DOHH2 (cell line): ENCODE results near the gene RORC.

Source experiments
- H3F3A ChIP-seq: fragments of 200-600 bp; sonication (generic), shearing (Covaris generic); 2 replicates; pipeline ENCODE4 v1.6.0; 2016; ENCODE audit warnings: antibody characterized with exemption, mild to moderate bottlenecking; ENCODE audit not compliant: control insufficient read depth, insufficient read depth
- H3K27ac ChIP-seq: fragments of 200-600 bp; sonication (generic); 2 replicates; pipeline ENCODE4 v1.5.1; 2014; ENCODE audit warnings: low read depth, mild to moderate bottlenecking, low read length, moderate library complexity
- H3K27me3 ChIP-seq: fragments of 200-600 bp; sonication (generic); 2 replicates; pipeline ENCODE4 v1.6.1; 2014; ENCODE audit warnings: mild to moderate bottlenecking, low read length, mixed read lengths; ENCODE audit not compliant: control insufficient read depth
- H3K36me3 ChIP-seq: fragments of 200-600 bp; sonication (generic); 2 replicates; pipeline ENCODE4 v1.6.1; 2014; ENCODE audit warnings: mild to moderate bottlenecking, low read length, moderate library complexity, mixed read lengths; ENCODE audit not compliant: control insufficient read depth
- H3K4me1 ChIP-seq: fragments of 200-600 bp; sonication (generic); 2 replicates; pipeline ENCODE4 v1.6.1; 2014; ENCODE audit warnings: mild to moderate bottlenecking, low read length, mixed read lengths; ENCODE audit not compliant: control insufficient read depth
- H3K4me2 ChIP-seq: fragments of 200-600 bp; sonication (generic); 2 replicates; pipeline ENCODE4 v1.6.0; 2014; ENCODE audit warnings: mild to moderate bottlenecking, low read length, moderate library complexity
- H3K4me3 ChIP-seq: fragments of 200-600 bp; sonication (generic); 2 replicates; pipeline ENCODE4 v1.5.1; 2014; ENCODE audit warnings: mild to moderate bottlenecking, low read length, mixed read lengths
- H3K79me2 ChIP-seq: fragments of 200-600 bp; sonication (generic); 2 replicates; pipeline ENCODE4 v1.6.1; 2014; ENCODE audit warnings: mild to moderate bottlenecking, low read length, mixed read lengths; ENCODE audit not compliant: control insufficient read depth
- H3K9me2 ChIP-seq: fragments of 200-600 bp; sonication (generic); replicated peaks from 2 replicates; pipeline ENCODE4 v1.6.1; 2014; ENCODE audit warnings: mild to moderate bottlenecking, low read length, mixed read lengths; ENCODE audit not compliant: control insufficient read depth
- H3K9me3 ChIP-seq: fragments of 200-600 bp; sonication (generic); 2 replicates; pipeline ENCODE4 v1.6.1; 2014; ENCODE audit warnings: antibody characterized with exemption, low read length, mixed read lengths; ENCODE audit not compliant: control insufficient read depth, insufficient read depth
- H4K20me1 ChIP-seq: fragments of 200-600 bp; sonication (generic); 2 replicates; pipeline ENCODE4 v1.6.0; 2014; ENCODE audit warnings: low read depth, mild to moderate bottlenecking, antibody characterized with exemption, low read length, moderate library complexity; ENCODE audit not compliant: control insufficient read depth, insufficient read depth
- EZH2phosphoT487 ChIP-seq: fragments of 200-600 bp; sonication (generic); IDR thresholded peaks from 2 replicates; pipeline ENCODE4 v1.6.1; 2017; ENCODE audit warnings: borderline replicate concordance, mild to moderate bottlenecking, antibody characterized with exemption, low read length, moderate library complexity, mixed read lengths
- TF ChIP-seq, protein P1 (sequence below): fragments of 200-600 bp; sonication (generic); IDR thresholded peaks from one replicate; pipeline ENCODE4 v1.5.1; 2014; ENCODE audit warnings: antibody characterized with exemption, mild to moderate bottlenecking, low read depth, low read length; ENCODE audit not compliant: poor library complexity, severe bottlenecking

RORC gene

DNA sequence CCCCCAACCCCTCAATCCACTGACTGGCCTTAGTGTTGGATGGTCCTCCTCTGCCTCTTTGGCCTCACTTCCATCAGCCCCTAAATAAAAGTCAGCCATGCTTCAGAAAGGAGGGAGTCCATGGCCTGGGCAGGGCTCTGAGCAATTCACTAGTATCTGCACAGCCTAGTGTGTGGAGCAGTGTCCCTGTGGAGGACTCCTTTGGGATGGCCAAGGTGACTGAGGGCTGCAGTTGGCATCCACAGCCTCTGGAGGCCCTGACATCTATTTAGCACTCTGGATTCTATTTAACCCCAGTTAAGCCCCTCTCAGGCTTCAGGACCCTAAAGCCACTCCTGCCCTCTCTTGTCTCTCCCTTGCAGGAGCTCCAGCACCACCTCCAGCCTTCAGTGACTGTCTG, 18.3 kb upstream of the RORC start:
- Histone ChIP-seq H3K4me3 (no peak overlapping the region), H3K79me2 (no peaks in the 10 kb centered on the region), H3K27me3 (peaks cover 19% of the 10 kb centered on the region), H3F3A (no peaks in the 10 kb centered on the region), H3K4me1 (no peaks in the 10 kb centered on the region), H3K36me3 (no peaks in the 10 kb centered on the region), H3K27ac (no peak overlapping the region), H3K4me2 (no peak overlapping the region), H3K9me3 (no peaks in the 10 kb centered on the region), H3K9me2 (no peaks in the 10 kb centered on the region), H4K20me1 (no peaks in the 10 kb centered on the region)
- TF ChIP-seq, protein P1, sequence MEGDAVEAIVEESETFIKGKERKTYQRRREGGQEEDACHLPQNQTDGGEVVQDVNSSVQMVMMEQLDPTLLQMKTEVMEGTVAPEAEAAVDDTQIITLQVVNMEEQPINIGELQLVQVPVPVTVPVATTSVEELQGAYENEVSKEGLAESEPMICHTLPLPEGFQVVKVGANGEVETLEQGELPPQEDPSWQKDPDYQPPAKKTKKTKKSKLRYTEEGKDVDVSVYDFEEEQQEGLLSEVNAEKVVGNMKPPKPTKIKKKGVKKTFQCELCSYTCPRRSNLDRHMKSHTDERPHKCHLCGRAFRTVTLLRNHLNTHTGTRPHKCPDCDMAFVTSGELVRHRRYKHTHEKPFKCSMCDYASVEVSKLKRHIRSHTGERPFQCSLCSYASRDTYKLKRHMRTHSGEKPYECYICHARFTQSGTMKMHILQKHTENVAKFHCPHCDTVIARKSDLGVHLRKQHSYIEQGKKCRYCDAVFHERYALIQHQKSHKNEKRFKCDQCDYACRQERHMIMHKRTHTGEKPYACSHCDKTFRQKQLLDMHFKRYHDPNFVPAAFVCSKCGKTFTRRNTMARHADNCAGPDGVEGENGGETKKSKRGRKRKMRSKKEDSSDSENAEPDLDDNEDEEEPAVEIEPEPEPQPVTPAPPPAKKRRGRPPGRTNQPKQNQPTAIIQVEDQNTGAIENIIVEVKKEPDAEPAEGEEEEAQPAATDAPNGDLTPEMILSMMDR = no peak
- TF ChIP-seq EZH2phosphoT487 = no peak

DNA sequence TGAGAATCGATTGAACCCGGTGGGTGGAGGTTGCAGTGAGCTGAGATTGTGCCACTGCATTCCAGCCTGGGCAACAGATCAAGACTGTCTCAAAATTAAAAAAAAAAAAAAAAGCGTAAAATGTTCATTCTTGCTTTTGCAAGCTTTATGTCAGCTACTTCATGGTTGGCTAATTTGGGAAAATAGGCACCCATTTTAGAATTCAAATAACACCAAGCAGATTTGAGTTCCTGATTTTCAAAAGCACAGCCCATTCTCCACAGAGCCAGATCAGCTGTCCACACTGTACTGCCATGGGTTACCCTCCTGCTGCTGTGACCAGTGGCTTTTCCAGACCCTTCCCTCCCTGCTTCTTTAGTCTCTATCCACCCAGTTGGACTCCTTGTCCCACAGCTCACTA, 17.5 kb upstream of the RORC start:
- H3K4me3 ChIP-seq = no peak overlapping the region
- H4K20me1 ChIP-seq = no peaks in the 10 kb centered on the region
- no peaks in the 10 kb centered on the region for H3K9me3 ChIP-seq
- peaks cover 19% of the 10 kb centered on the region for H3K27me3 ChIP-seq
- no peak overlapping the region for H3K4me2 ChIP-seq
- H3K79me2 ChIP-seq = no peaks in the 10 kb centered on the region
- H3F3A ChIP-seq = no peaks in the 10 kb centered on the region
- no peaks in the 10 kb centered on the region for H3K9me2 ChIP-seq
- no peak for TF ChIP-seq EZH2phosphoT487
- TF ChIP-seq, protein P1 = no peak
- H3K36me3 ChIP-seq = no peaks in the 10 kb centered on the region
- no peak overlapping the region for H3K27ac ChIP-seq
- peaks cover 6% of the 10 kb centered on the region for H3K4me1 ChIP-seq

DNA sequence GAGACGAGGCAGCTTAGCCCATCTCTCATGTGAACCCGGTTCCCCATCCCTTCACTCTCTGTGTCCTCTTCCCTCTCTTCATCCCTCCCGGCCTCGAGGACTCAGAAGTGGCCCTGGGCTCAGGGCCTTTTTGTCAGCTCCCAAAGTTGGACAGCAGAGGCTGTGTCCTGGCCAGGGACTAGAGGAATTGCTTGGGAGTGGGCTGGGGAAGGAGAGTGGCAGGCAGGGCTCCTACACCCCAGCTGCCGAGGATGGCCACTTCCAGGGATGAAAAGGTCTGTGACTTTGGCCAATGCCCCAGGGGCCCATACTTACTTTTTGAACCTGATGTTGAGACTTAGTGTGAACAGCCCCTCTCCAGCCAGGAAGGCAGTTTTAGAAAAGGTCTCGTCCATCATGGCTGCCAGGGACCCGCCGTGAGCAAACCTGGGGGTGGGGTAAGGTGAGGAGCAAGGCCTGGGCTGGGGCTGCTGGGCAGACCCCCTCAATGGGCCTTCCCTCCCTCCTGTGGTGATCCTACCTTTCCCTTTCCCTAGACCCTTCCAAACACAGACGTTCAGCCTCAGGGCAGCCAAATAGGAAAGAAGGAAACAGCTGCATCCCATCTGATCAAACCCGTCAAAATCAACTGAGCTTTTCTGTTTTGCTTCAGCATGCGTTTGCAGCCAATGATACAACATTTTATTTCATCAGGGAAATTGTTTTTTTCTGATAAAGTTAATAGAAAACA, 16.4 kb upstream of the RORC start:
- Histone ChIP-seq H3K4me3 (no peak overlapping the region), H3K27ac (no peak overlapping the region), H4K20me1 (no peaks in the 10 kb centered on the region), H3K9me3 (no peaks in the 10 kb centered on the region), H3K4me2 (no peak overlapping the region), H3K9me2 (no peaks in the 10 kb centered on the region), H3K4me1 (peaks cover 17% of the 10 kb centered on the region), H3K36me3 (no peaks in the 10 kb centered on the region), H3K27me3 (peaks cover 19% of the 10 kb centered on the region), H3K79me2 (no peaks in the 10 kb centered on the region), H3F3A (0 out of 2 replicates have a peak, but pooled peaks cover 2% of the 10 kb centered on the region)
- TF ChIP-seq, protein P1 = no peak
- no peak for TF ChIP-seq EZH2phosphoT487
